PC-3 (cell line): ENCODE measurements around the gene KHNYN. TPM values are rescaled to one million over a fixed set of nuclear protein-coding genes. Genes with fewer than 3 reads are reported as not detected.

Experiments
- ATAC-seq: fragments of 200-7000 bp; cut with Tn5 transposase; 2 replicates; pipeline ENCODE4 v1.9.1; 2020; ENCODE audit warnings: mild to moderate bottlenecking, moderate library complexity
- BruUV-seq: library from RNA; stranded (reverse); fragments of 400-500 nt; replicated peaks from 2 replicates; lab custom pipeline; 2021; lab: Mats Ljungman, UMichigan
- CTCF ChIA-PET: fragments of 300-600 bp; sonication (Branson Sonifier 250); formaldehyde crosslinking; loops from one replicate; lab custom pipeline; 2022; ENCODE audit warnings: antibody characterized with exemption; lab: Charles Lee
- POLR2A ChIA-PET: fragments of 300-600 bp; sonication (Branson Sonifier 250); formaldehyde crosslinking; loops from one replicate; lab custom pipeline; 2022; ENCODE audit warnings: antibody characterized with exemption; ENCODE audit not compliant: unreplicated experiment; lab: Charles Lee
- DNase-seq: peaks from one replicate; pipeline ENCODE4 v3.0.0-alpha.2; 2015
- H2AFZ ChIP-seq: fragments of 300-600 bp; sonication (generic); 2 replicates; pipeline ENCODE4 v1.6.0; 2016; ENCODE audit warnings: antibody characterized with exemption, low read length
- H3F3A ChIP-seq: fragments of 300-600 bp; sonication (generic); one replicate; pipeline ENCODE4 v1.6.0; 2017; ENCODE audit warnings: antibody characterized with exemption, low read length, control low read depth, mild to moderate bottlenecking; ENCODE audit not compliant: unreplicated experiment
- H3K27ac ChIP-seq: fragments of 300-600 bp; sonication (generic); 2 replicates; pipeline ENCODE4 v1.5.1; 2016; ENCODE audit warnings: mild to moderate bottlenecking, low read length
- H3K27me3 ChIP-seq: fragments of 300-600 bp; sonication (generic); 2 replicates; pipeline ENCODE4 v1.6.1; 2016; ENCODE audit warnings: low read length, mixed read lengths
- H3K36me3 ChIP-seq: fragments of 300-600 bp; sonication (generic); 2 replicates; pipeline ENCODE4 v1.6.1; 2016; ENCODE audit warnings: low read depth, mixed run types, low read length, mixed read lengths
- H3K4me1 ChIP-seq: fragments of 300-600 bp; sonication (generic); 2 replicates; pipeline ENCODE4 v1.5.1; 2016; ENCODE audit warnings: low read length; ENCODE audit not compliant: insufficient read depth
- H3K4me2 ChIP-seq: fragments of 300-600 bp; sonication (generic); 2 replicates; pipeline ENCODE4 v1.6.0; 2016; ENCODE audit warnings: low read length
- H3K4me3 ChIP-seq: fragments of 300-600 bp; sonication (generic); 2 replicates; pipeline ENCODE4 v1.5.1; 2016; ENCODE audit warnings: mild to moderate bottlenecking, low read length, mixed read lengths
- H3K79me2 ChIP-seq: fragments of 300-600 bp; sonication (generic); 2 replicates; pipeline ENCODE4 v1.6.1; 2017; ENCODE audit warnings: low read length, mixed read lengths
- H3K9ac ChIP-seq: fragments of 300-600 bp; sonication (generic); 2 replicates; pipeline ENCODE4 v1.6.0; 2016; ENCODE audit warnings: mild to moderate bottlenecking, low read length
- H3K9me2 ChIP-seq: fragments of 300-600 bp; sonication (generic); replicated peaks from 2 replicates; pipeline ENCODE4 v1.6.1; 2016; ENCODE audit warnings: mixed run types, low read length, mixed read lengths
- H3K9me3 ChIP-seq: fragments of 300-600 bp; sonication (generic); 2 replicates; pipeline ENCODE4 v1.6.1; 2016; ENCODE audit warnings: low read length, mixed read lengths
- H4K20me1 ChIP-seq: fragments of 300-600 bp; sonication (generic); 2 replicates; pipeline ENCODE4 v1.6.1; 2016; ENCODE audit warnings: low read length, mixed read lengths
- EZH2 ChIP-seq: fragments of 300-600 bp; sonication (generic); IDR thresholded peaks from one replicate; pipeline ENCODE4 v1.6.1; 2017; ENCODE audit warnings: antibody characterized with exemption, mild to moderate bottlenecking, low read length; ENCODE audit not compliant: unreplicated experiment
- EZH2phosphoT487 ChIP-seq: fragments of 300-600 bp; sonication (generic); IDR thresholded peaks from 2 replicates; pipeline ENCODE4 v1.6.1; 2018; ENCODE audit warnings: mild to moderate bottlenecking, antibody characterized with exemption, low read length, borderline replicate concordance
- intact Hi-C: fragments of 100-400 bp; cut with micrococcal nuclease; formaldehyde crosslinking; loops from 2 replicates; pipeline ENCODE4 v1.9.0; 2023
- total RNA-seq: library from RNA; depleted of rRNA; stranded (reverse); fragments of >200 nt; gene quantifications from 2 replicates; pipeline ENCODE4 v1.2.3, GENCODE V29; 2014
- TF ChIP-seq, protein P1 (sequence below): fragments of 300-600 bp; sonication (generic); conservative IDR thresholded peaks from 2 replicates; pipeline ENCODE4 v1.5.1; 2017; ENCODE audit warnings: antibody characterized with exemption, low read depth, mild to moderate bottlenecking, low read length

Gene KHNYN
- total RNA-seq, 1 experiment from 2014 or later: 51.6 TPM

DNA sequence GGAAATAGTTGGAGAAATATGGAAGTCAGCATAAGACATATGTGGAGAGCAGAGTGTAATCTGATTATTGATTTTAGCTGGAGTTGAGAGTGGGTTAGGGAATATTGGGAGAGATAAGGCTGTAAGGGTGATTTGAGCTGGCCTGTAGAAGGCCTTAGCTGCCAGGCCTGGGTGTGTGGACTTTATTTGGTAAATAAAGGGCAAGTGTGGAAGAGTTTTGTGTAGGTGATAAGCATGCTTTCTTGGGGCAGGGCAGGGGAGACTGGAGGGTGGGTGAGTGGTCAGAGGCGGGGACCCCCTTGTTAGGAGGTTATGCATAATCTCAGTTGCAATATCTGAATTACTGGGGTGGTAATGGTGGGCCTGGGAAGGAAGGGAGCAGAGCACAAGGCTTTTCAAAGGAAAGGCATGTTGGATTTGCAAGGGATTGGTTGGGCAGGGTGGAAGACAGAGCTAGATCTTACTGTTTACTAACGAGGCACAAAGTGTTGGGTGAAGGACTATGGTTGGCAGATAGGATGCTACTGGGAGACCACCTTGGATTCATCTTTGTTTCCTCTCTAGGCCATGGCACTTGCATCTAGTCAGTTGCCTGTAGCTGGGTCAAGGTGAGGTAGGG, 5.5 kb downstream of the KHNYN start:
- H3K27ac ChIP-seq: no peak overlapping the region
- ChIA-PET CTCF (no interaction called here), POLR2A (no interaction called here)
- H3K9me2 ChIP-seq: no peaks in the 10 kb centered on the region
- H3K27me3 ChIP-seq: no peaks in the 10 kb centered on the region
- no peaks in the 10 kb centered on the region for H3K9me3 ChIP-seq
- H3F3A ChIP-seq: no peaks in the 10 kb centered on the region
- ATAC-seq: no peak
- H2AFZ ChIP-seq: no peak overlapping the region
- H3K9ac ChIP-seq: no peak overlapping the region
- no peak overlapping the region for H3K4me3 ChIP-seq
- H3K4me1 ChIP-seq: peaks cover 36% of the 10 kb centered on the region
- no peaks in the 10 kb centered on the region for H4K20me1 ChIP-seq
- no peak overlapping the region for H3K4me2 ChIP-seq
- intact Hi-C loops: no loop called here
- no TSS peak for BruUV-seq
- no peak for DNase-seq
- H3K36me3 ChIP-seq: peaks cover 28% of the 10 kb centered on the region
- peaks cover 24% of the 10 kb centered on the region for H3K79me2 ChIP-seq
- TF ChIP-seq, protein P1, sequence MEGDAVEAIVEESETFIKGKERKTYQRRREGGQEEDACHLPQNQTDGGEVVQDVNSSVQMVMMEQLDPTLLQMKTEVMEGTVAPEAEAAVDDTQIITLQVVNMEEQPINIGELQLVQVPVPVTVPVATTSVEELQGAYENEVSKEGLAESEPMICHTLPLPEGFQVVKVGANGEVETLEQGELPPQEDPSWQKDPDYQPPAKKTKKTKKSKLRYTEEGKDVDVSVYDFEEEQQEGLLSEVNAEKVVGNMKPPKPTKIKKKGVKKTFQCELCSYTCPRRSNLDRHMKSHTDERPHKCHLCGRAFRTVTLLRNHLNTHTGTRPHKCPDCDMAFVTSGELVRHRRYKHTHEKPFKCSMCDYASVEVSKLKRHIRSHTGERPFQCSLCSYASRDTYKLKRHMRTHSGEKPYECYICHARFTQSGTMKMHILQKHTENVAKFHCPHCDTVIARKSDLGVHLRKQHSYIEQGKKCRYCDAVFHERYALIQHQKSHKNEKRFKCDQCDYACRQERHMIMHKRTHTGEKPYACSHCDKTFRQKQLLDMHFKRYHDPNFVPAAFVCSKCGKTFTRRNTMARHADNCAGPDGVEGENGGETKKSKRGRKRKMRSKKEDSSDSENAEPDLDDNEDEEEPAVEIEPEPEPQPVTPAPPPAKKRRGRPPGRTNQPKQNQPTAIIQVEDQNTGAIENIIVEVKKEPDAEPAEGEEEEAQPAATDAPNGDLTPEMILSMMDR: no peak
- TF ChIP-seq EZH2: no peak

DNA sequence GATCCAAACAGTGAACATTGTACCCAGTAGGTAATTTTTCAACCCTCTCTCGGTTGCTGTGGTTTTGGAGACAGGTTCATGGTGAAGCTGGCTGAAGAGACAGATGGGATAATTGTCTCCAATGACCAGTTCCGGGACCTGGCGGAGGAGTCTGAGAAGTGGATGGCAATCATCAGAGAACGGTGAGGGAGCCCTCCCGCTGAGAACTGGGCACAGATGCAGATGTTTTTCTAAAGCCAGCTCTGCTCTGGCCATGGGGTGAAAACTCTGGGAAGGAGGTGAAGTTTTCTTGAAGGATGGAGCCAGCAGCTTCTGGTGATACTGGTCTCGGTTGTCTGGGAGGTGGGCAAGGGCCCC, 6.2 kb downstream of the KHNYN start:
- no peak overlapping the region for H2AFZ ChIP-seq
- no peaks in the 10 kb centered on the region for H4K20me1 ChIP-seq
- DNase-seq (no peak), ATAC-seq (no peak)
- no peak overlapping the region for H3K9ac ChIP-seq
- H3K4me3 ChIP-seq: no peak overlapping the region
- peaks cover 28% of the 10 kb centered on the region for H3K36me3 ChIP-seq
- intact Hi-C loops: loop anchor here (1.0 kb wide), 3 partner anchors 71 to 108 kb away; no protein-coding TSS in a partner anchor
- no peaks in the 10 kb centered on the region for H3F3A ChIP-seq
- H3K4me1 ChIP-seq: peaks cover 35% of the 10 kb centered on the region
- CTCF ChIA-PET: interaction anchor here (1.3 kb wide), 1 partner anchor 70 kb away, joined by 8 read pairs; no protein-coding TSS in a partner anchor
- no peaks in the 10 kb centered on the region for H3K9me3 ChIP-seq
- H3K27me3 ChIP-seq: no peaks in the 10 kb centered on the region
- no TSS peak for BruUV-seq
- TF ChIP-seq, protein P1: no peak
- TF ChIP-seq EZH2phosphoT487 (no peak), EZH2 (no peak)
- POLR2A ChIA-PET: no interaction called here
- H3K27ac ChIP-seq: peak overlapping the region; percentile 15; the same call in 1 of the 2 replicates
- H3K4me2 ChIP-seq: no peak overlapping the region
- no peaks in the 10 kb centered on the region for H3K9me2 ChIP-seq
- peaks cover 24% of the 10 kb centered on the region for H3K79me2 ChIP-seq

DNA sequence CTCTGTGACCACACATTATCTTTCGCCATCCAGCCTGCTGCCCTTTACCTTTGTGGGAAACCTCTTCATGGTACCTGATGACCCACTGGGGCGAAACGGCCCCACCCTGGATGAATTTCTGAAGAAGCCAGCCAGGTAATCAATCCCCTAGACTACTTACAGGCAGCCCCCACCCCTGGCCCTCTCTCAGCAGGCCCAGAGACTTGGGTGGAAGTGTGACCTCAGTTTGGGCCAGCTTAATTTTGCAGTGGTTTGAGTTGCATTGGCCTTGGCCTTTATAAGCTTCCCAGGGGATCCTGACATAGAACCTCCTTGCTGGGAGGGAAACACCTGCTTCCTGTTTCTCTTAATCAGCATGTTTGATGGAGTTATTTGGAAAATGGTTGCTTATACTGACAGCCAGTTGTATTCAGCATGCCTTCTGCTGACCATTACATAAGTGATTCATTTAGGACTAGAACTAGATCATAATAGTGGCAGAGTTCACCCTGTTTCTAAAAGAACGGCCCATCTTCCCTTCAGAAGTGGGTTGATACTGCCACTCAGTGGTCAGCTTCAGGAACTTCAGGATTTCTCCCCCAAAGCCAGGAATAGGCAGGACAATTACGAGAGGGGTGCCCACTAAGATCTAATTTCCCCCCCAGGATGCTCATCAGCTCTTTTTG, 6.7 kb downstream of the KHNYN start:
- DNase-seq: peak; percentile 87
- ATAC-seq: peak; percentile 64
- POLR2A ChIA-PET: no interaction called here

More for the DNA sequence above, 6.7 kb downstream of the KHNYN start:
- Histone ChIP-seq H4K20me1 (no peaks in the 10 kb centered on the region), H3K36me3 (peaks cover 28% of the 10 kb centered on the region), H3K27ac (peak overlapping the region; percentile 15; the same call in 1 of the 2 replicates), H2AFZ (no peak overlapping the region), H3K9ac (no peak overlapping the region), H3F3A (no peaks in the 10 kb centered on the region), H3K9me3 (no peaks in the 10 kb centered on the region), H3K4me3 (no peak overlapping the region), H3K4me1 (peaks cover 35% of the 10 kb centered on the region), H3K9me2 (no peaks in the 10 kb centered on the region), H3K27me3 (no peaks in the 10 kb centered on the region), H3K4me2 (0 out of 2 replicates have a peak overlapping the region, but pooled peaks have one; percentile 5), H3K79me2 (peaks cover 24% of the 10 kb centered on the region)
- TF ChIP-seq EZH2 (no peak), EZH2phosphoT487 (no peak)
- TF ChIP-seq, protein P1: peak; percentile 89
- CTCF ChIA-PET: interaction anchor here (1.3 kb wide), 1 partner anchor 71 kb away, joined by 8 read pairs; no protein-coding TSS in a partner anchor
- no TSS peak for BruUV-seq
- intact Hi-C loops: loop anchor here (1.0 kb wide), 3 partner anchors 71 to 108 kb away; no protein-coding TSS in a partner anchor
